Measurements from ENCODE around the gene SIL1.

Gene SIL1

GRCh38 chr5:138937392-138938387 is 260.5 kb downstream of the SIL1 start:
- Histone ChIP-seq H3K4me3 (ENCODE audit: low read length in 2 of 2) (no peak overlapping the region), H3K36me3 (ENCODE audit: control insufficient read depth in 2 of 2, insufficient read depth in 2 of 2, low read length in 2 of 2) (peaks cover 14 to 30% of the 10 kb centered on the region in 2 donors), H3K27ac (ENCODE audit: low read length) (no peak overlapping the region), H3K9ac (ENCODE audit: low read length in 2 of 2) (no peak overlapping the region), H3K4me1 (ENCODE audit: control insufficient read depth, insufficient read depth, low read length) (no peaks in the 10 kb centered on the region), H3K27me3 (ENCODE audit: control insufficient read depth in 1 of 2, insufficient read depth in 2 of 2, low read length in 2 of 2) (no peaks in the 10 kb centered on the region), H3K9me3 (ENCODE audit: control insufficient read depth in 2 of 2, low read length in 2 of 2) (no peaks in the 10 kb centered on the region)

- Histone ChIP-seq H3K27ac (ENCODE audit: low read length) (no peak overlapping the region), H3K27me3 (ENCODE audit: control insufficient read depth in 1 of 2, insufficient read depth in 2 of 2, low read length in 2 of 2) (no peaks in the 10 kb centered on the region), H3K4me1 (ENCODE audit: control insufficient read depth, insufficient read depth, low read length) (no peaks in the 10 kb centered on the region), H3K9me3 (ENCODE audit: control insufficient read depth in 2 of 2, low read length in 2 of 2) (no peaks in the 10 kb centered on the region), H3K9ac (ENCODE audit: low read length in 2 of 2) (no peak overlapping the region), H3K36me3 (ENCODE audit: control insufficient read depth in 2 of 2, insufficient read depth in 2 of 2, low read length in 2 of 2) (peaks cover 21 to 37% of the 10 kb centered on the region in 2 donors), H3K4me3 (ENCODE audit: low read length in 2 of 2) (no peak overlapping the region)
These were observed 261.2 kb downstream of the SIL1 start for GRCh38 chr5:138936968-138937345.

- H3K9ac ChIP-seq (ENCODE audit: low read length in 2 of 2): no peak overlapping the region
- H3K27me3 ChIP-seq (ENCODE audit: control insufficient read depth in 1 of 2, insufficient read depth in 2 of 2, low read length in 2 of 2): no peaks in the 10 kb centered on the region
- no peak overlapping the region for H3K4me3 ChIP-seq (ENCODE audit: low read length in 2 of 2)
- peak overlapping the region; percentile 18 for H3K27ac ChIP-seq (ENCODE audit: low read length)
- no peaks in the 10 kb centered on the region for H3K4me1 ChIP-seq (ENCODE audit: control insufficient read depth, insufficient read depth, low read length)
- H3K9me3 ChIP-seq (ENCODE audit: control insufficient read depth in 2 of 2, low read length in 2 of 2): no peaks in the 10 kb centered on the region
- peaks cover 26 to 43% of the 10 kb centered on the region in 2 donors for H3K36me3 ChIP-seq (ENCODE audit: control insufficient read depth in 2 of 2, insufficient read depth in 2 of 2, low read length in 2 of 2)
These were observed 261.8 kb downstream of the SIL1 start for GRCh38 chr5:138936225-138936967.

GRCh38 chr5:138935466-138935865 is 262.7 kb downstream of the SIL1 start:
- H3K9ac ChIP-seq (ENCODE audit: low read length in 2 of 2): no peak overlapping the region
- peaks cover 34 to 52% of the 10 kb centered on the region in 2 donors for H3K36me3 ChIP-seq (ENCODE audit: control insufficient read depth in 2 of 2, insufficient read depth in 2 of 2, low read length in 2 of 2)
- H3K27me3 ChIP-seq (ENCODE audit: control insufficient read depth in 1 of 2, insufficient read depth in 2 of 2, low read length in 2 of 2): no peaks in the 10 kb centered on the region
- H3K4me3 ChIP-seq (ENCODE audit: low read length in 2 of 2): no peak overlapping the region
- no peaks in the 10 kb centered on the region for H3K9me3 ChIP-seq (ENCODE audit: control insufficient read depth in 2 of 2, low read length in 2 of 2)
- H3K27ac ChIP-seq (ENCODE audit: low read length): no peak overlapping the region
- no peaks in the 10 kb centered on the region for H3K4me1 ChIP-seq (ENCODE audit: control insufficient read depth, insufficient read depth, low read length)

GRCh38 chr5:138934971-138935370 is 263.2 kb downstream of the SIL1 start:
- Histone ChIP-seq H3K9ac (ENCODE audit: low read length in 2 of 2) (no peak overlapping the region), H3K4me3 (ENCODE audit: low read length in 2 of 2) (no peak overlapping the region), H3K9me3 (ENCODE audit: control insufficient read depth in 2 of 2, low read length in 2 of 2) (no peaks in the 10 kb centered on the region), H3K27ac (ENCODE audit: low read length) (no peak overlapping the region), H3K27me3 (ENCODE audit: control insufficient read depth in 1 of 2, insufficient read depth in 2 of 2, low read length in 2 of 2) (no peaks in the 10 kb centered on the region), H3K4me1 (ENCODE audit: control insufficient read depth, insufficient read depth, low read length) (no peaks in the 10 kb centered on the region), H3K36me3 (ENCODE audit: control insufficient read depth in 2 of 2, insufficient read depth in 2 of 2, low read length in 2 of 2) (peaks cover 34 to 57% of the 10 kb centered on the region in 2 donors)

- Histone ChIP-seq H3K36me3 (ENCODE audit: control insufficient read depth in 2 of 2, insufficient read depth in 2 of 2, low read length in 2 of 2) (peaks cover 44 to 66% of the 10 kb centered on the region in 2 donors), H3K9ac (ENCODE audit: low read length in 2 of 2) (no peak overlapping the region), H3K4me3 (ENCODE audit: low read length in 2 of 2) (no peak overlapping the region), H3K4me1 (ENCODE audit: control insufficient read depth, insufficient read depth, low read length) (no peaks in the 10 kb centered on the region), H3K27ac (ENCODE audit: low read length) (no peak overlapping the region), H3K9me3 (ENCODE audit: control insufficient read depth in 2 of 2, low read length in 2 of 2) (no peaks in the 10 kb centered on the region), H3K27me3 (ENCODE audit: control insufficient read depth in 1 of 2, insufficient read depth in 2 of 2, low read length in 2 of 2) (no peaks in the 10 kb centered on the region)
These were observed 264.5 kb downstream of the SIL1 start for GRCh38 chr5:138933522-138934290.

- Histone ChIP-seq H3K27me3 (ENCODE audit: control insufficient read depth in 1 of 2, insufficient read depth in 2 of 2, low read length in 2 of 2) (no peaks in the 10 kb centered on the region), H3K36me3 (ENCODE audit: control insufficient read depth in 2 of 2, insufficient read depth in 2 of 2, low read length in 2 of 2) (peaks cover 44 to 66% of the 10 kb centered on the region in 2 donors), H3K9ac (ENCODE audit: low read length in 2 of 2) (no peak overlapping the region), H3K4me3 (ENCODE audit: low read length in 2 of 2) (no peak overlapping the region), H3K9me3 (ENCODE audit: control insufficient read depth in 2 of 2, low read length in 2 of 2) (no peaks in the 10 kb centered on the region), H3K27ac (ENCODE audit: low read length) (no peak overlapping the region), H3K4me1 (ENCODE audit: control insufficient read depth, insufficient read depth, low read length) (peaks cover 6% of the 10 kb centered on the region)
These were observed 265.9 kb downstream of the SIL1 start for GRCh38 chr5:138932171-138932810.

GRCh38 chr5:138930371-138931097 is 267.6 kb downstream of the SIL1 start:
- Histone ChIP-seq H3K27ac (ENCODE audit: low read length) (no peak overlapping the region), H3K27me3 (ENCODE audit: control insufficient read depth in 1 of 2, insufficient read depth in 2 of 2, low read length in 2 of 2) (no peaks in the 10 kb centered on the region), H3K9ac (ENCODE audit: low read length in 2 of 2) (no peak overlapping the region), H3K4me3 (ENCODE audit: low read length in 2 of 2) (no peak overlapping the region), H3K36me3 (ENCODE audit: control insufficient read depth in 2 of 2, insufficient read depth in 2 of 2, low read length in 2 of 2) (peaks cover 60 to 77% of the 10 kb centered on the region in 2 donors), H3K4me1 (ENCODE audit: control insufficient read depth, insufficient read depth, low read length) (peaks cover 11% of the 10 kb centered on the region), H3K9me3 (ENCODE audit: control insufficient read depth in 2 of 2, low read length in 2 of 2) (no peaks in the 10 kb centered on the region)

- Histone ChIP-seq H3K9ac (ENCODE audit: low read length in 2 of 2) (no peak overlapping the region), H3K36me3 (ENCODE audit: control insufficient read depth in 2 of 2, insufficient read depth in 2 of 2, low read length in 2 of 2) (peaks cover 64 to 78% of the 10 kb centered on the region in 2 donors), H3K4me3 (ENCODE audit: low read length in 2 of 2) (no peak overlapping the region), H3K27me3 (ENCODE audit: control insufficient read depth in 1 of 2, insufficient read depth in 2 of 2, low read length in 2 of 2) (no peaks in the 10 kb centered on the region), H3K27ac (ENCODE audit: low read length) (no peak overlapping the region), H3K9me3 (ENCODE audit: control insufficient read depth in 2 of 2, low read length in 2 of 2) (no peaks in the 10 kb centered on the region), H3K4me1 (ENCODE audit: control insufficient read depth, insufficient read depth, low read length) (peaks cover 11% of the 10 kb centered on the region)
These were observed 268.6 kb downstream of the SIL1 start for GRCh38 chr5:138929571-138929955.

All from stomach smooth muscle (tissue), 2 donors.